GM18508 (cell line): ENCODE measurements around the gene FILIP1L.

Source experiments
- ATAC-seq: cut with Tn5 transposase; IDR thresholded peaks from one replicate; pipeline ENCODE4 v1.9.1; 2021; ENCODE audit warnings: moderate number of reproducible peaks; ENCODE audit not compliant: insufficient read depth, unreplicated experiment

The FILIP1L gene

GRCh38 chr3:99934975-99935797 is 179.1 kb downstream of the FILIP1L start:
- ATAC-seq, result no peak

GRCh38 chr3:99933971-99934750 is 180.1 kb downstream of the FILIP1L start:
- no peak for ATAC-seq

- no peak for ATAC-seq
Observed at GRCh38 chr3:99931059-99931458, 183.2 kb downstream of the FILIP1L start.

- no peak for ATAC-seq
Observed at GRCh38 chr3:99929745-99930139, 184.6 kb downstream of the FILIP1L start.

GRCh38 chr3:99928771-99929744 is 185.2 kb downstream of the FILIP1L start:
- ATAC-seq, result no peak

DNA sequence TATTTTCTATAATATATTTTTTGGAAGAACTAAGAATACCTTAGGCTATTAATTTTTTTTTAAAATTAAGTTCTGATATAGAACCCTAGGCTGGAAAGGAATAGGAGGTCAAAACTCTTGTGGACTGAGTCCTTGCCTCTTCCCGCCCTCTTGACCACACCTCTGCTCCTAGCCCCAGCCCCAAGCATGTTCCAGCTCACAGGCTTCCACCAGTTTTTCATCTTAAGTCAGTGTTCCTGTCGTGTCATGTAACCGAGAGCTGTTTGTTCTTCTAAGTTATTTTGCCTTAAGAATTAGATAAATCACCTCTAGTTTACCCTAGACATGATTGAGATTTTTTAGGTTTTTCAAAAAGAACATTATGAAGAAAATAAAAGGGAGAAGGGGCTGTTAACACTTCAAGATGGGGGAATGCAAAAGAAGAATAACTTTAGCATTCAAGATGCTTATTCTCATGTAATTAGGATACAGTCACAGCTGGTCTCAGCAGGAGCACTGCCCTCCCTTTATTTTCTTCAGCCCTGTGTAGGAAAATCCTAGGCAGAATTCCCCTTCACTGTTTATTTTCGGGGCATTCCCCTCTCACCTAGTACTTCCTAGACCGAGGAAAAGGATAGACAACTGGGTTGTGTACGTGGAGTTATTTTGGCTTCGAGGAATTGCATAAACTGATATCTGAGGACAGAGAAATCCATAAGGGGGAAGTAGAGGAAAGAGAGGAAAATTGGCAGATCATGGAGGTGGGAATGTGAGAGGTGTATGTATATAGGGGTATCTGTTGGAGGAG is 186.4 kb downstream of the FILIP1L start:
- ATAC-seq, result no peak

- ATAC-seq, result no peak
Observed at GRCh38 chr3:99925584-99926230, 188.6 kb downstream of the FILIP1L start.

GRCh38 chr3:99923873-99924272 is 190.4 kb downstream of the FILIP1L start:
- no peak for ATAC-seq

DNA sequence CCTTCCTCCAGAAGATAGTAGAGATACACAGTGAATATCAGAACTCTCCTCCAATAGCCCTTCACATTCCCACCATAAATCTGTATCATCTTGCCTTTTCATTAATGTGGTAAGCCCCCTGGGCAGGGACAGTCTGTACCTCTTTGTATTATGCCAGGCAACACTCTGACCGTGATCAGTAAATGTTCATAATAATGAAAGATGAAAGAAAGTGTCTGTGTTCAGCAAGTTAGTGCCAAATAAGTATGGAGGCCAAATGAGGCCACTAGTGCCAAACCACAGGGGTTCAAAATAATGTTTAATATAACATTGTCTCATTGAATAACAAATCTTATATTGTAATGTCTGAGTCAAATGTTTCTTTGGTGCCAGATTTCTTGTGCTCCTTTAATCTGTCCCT is 192.3 kb downstream of the FILIP1L start:
- ATAC-seq, result no peak

- ATAC-seq, result no peak
Observed at GRCh38 chr3:99921377-99921695, 193.0 kb downstream of the FILIP1L start.

- no peak for ATAC-seq
Observed at GRCh38 chr3:99920481-99921376, 193.6 kb downstream of the FILIP1L start.

GRCh38 chr3:99919694-99920093 is 194.6 kb downstream of the FILIP1L start:
- ATAC-seq, result no peak

GRCh38 chr3:99918715-99919114 is 195.6 kb downstream of the FILIP1L start:
- ATAC-seq, result no peak

- no peak for ATAC-seq
Observed at GRCh38 chr3:99915906-99916432, 198.3 kb downstream of the FILIP1L start.

GRCh38 chr3:99911433-99911832 is 202.9 kb downstream of the FILIP1L start:
- no peak for ATAC-seq

DNA sequence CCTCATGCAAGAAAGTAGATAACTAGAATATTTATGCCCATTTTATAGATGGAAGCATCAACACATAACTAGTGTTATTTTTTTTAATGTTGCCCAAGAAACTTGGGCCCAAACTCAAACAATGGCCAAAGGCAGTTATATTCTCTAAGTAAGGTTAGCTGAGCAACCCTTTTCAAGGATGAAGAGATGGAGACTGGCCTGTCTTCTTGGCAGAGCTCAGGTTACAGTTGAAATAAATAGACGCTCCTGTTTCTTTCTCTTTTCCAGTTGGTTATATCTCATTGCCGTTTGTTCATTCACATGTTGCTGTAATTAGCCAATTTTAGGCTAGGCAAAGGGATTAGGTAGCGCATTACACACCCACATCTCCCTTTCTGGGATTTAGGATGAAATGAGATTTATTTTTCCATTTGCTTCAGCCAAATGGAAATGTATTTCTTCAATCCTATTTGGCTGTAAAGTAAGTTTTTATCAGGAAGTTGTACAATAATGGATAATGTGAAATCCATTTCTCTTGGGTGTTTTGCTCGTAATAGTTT is 203.5 kb downstream of the FILIP1L start:
- ATAC-seq, result no peak

GRCh38 chr3:99909714-99910495 is 204.4 kb downstream of the FILIP1L start:
- no peak for ATAC-seq
